ENCODE data around the gene CES3. TPM values are rescaled to one million over a fixed set of nuclear protein-coding genes. Genes with fewer than 3 reads are reported as not detected.
A peak's percentile ranks its signal among the peaks of the same experiment; 100 is the strongest.

CES3 gene
- total and polyA plus RNA-seq, 9 donors, result 0.45 to 2.3 (median 1.3) TPM

DNA sequence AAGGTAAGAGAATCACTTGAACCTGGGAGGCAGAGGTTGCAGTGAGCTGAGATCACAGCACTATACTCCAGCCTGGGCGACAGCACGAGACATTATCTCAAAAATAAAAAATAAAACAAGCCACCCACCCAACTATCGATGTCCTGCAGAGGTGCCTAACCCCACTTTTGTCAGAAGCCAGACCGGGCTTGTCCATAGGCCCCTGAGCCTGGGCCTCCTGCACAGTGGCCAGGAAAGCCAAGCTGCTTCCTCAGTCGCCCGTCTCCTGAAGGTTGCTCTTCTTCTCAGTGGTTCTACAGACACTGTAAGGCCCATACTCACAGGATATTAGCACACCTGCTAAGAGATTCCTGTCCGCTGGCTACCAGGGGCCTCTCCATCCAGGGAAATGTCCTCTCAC lies 14.5 kb upstream of the CES3 start:
- Histone ChIP-seq H3K4me3 (no peak overlapping the region), H3K27me3 (no peaks in the 10 kb centered on the region), H3K36me3 (no peaks in the 10 kb centered on the region), H3K4me1 (ENCODE audit: insufficient read depth) (peaks cover 3% of the 10 kb centered on the region), H3K27ac (no peak overlapping the region), H3K9me3 (no peaks in the 10 kb centered on the region)
- no peak for DNase-seq
- no peak for TF ChIP-seq EP300 (IDR thresholded peaks at IDR 0.05)
- WGBS, 3 donors, result 41 to 64% (median 55%) methylated on average over 7 of the region's 7 CpGs
- intact Hi-C loops (cut with DNase I), result no loop called here

DNA sequence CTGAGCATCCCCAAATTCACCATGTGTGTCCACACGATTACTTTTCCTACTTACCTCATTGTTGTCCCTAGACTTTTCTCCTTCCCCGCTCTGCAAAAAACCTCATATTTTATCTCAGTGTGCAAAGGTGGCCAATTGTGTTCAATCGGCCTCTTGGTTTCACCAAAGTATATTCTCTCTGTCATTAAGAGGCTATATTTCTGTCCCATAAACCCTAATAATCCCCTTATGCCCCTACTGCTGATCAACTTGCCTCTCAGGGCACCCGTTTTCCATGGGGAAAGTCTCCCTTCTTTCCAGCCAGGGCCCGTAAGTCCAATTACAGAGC lies 14.1 kb upstream of the CES3 start:
- Histone ChIP-seq H3K4me3 (no peak overlapping the region), H3K27me3 (no peaks in the 10 kb centered on the region), H3K27ac (no peak overlapping the region), H3K36me3 (no peaks in the 10 kb centered on the region), H3K9me3 (no peaks in the 10 kb centered on the region), H3K4me1 (ENCODE audit: insufficient read depth) (peaks cover 3% of the 10 kb centered on the region)
- WGBS, 3 donors, result 21 to 29% (median 25%) methylated on average over 5 of the region's 5 CpGs
- DNase-seq, result no peak
- TF ChIP-seq, protein P1, sequence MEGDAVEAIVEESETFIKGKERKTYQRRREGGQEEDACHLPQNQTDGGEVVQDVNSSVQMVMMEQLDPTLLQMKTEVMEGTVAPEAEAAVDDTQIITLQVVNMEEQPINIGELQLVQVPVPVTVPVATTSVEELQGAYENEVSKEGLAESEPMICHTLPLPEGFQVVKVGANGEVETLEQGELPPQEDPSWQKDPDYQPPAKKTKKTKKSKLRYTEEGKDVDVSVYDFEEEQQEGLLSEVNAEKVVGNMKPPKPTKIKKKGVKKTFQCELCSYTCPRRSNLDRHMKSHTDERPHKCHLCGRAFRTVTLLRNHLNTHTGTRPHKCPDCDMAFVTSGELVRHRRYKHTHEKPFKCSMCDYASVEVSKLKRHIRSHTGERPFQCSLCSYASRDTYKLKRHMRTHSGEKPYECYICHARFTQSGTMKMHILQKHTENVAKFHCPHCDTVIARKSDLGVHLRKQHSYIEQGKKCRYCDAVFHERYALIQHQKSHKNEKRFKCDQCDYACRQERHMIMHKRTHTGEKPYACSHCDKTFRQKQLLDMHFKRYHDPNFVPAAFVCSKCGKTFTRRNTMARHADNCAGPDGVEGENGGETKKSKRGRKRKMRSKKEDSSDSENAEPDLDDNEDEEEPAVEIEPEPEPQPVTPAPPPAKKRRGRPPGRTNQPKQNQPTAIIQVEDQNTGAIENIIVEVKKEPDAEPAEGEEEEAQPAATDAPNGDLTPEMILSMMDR (IDR thresholded peaks at IDR 0.05), result no peak
- TF ChIP-seq POLR2A (IDR thresholded peaks at IDR 0.05), result no peak
- TF ChIP-seq EP300 (IDR thresholded peaks at IDR 0.05), result no peak
- intact Hi-C loops (cut with DNase I), result no loop called here

DNA sequence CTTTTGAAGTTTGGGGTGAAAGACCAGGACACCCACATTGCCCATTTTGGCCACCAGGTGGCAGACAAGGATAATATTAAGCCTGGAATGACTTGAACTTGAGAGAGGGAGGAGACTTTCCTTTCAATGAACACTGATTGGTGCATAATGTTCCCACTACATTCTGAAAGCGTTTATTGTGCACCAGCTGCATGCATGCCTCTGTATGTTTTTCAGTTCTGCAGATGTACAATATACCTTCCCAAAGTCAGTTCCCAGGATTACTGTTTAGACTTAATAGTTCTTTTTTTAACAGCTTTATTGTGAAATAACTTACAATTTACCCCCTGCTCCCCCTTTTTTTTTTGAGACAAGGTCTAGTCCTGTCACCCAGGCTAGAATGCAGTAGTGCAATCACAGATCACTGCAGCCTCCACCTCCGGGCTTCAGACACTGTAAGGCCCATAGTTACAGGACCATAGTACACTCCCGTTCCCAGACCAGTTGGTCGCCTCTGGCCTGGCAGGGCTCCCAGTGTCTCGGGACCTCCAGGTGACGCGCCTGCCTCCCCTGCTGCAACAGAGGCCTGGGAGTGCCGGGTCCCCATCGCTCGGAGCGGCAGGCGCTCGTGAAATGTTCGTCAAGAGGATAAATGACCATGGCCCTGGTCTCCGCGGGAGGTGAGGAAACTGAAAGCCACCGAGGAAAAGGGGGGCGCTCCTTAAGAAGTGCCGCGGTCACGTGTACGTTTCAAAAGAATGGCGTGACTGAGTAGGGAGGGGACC lies 13.6 kb upstream of the CES3 start:
- Histone ChIP-seq H3K27me3 (no peaks in the 10 kb centered on the region), H3K4me3 (peak overlapping the region; percentile 49), H3K36me3 (no peaks in the 10 kb centered on the region), H3K27ac (no peak overlapping the region), H3K9me3 (no peaks in the 10 kb centered on the region), H3K4me1 (ENCODE audit: insufficient read depth) (peaks cover 3% of the 10 kb centered on the region)
- TF ChIP-seq, protein P1 (IDR thresholded peaks at IDR 0.05), result peak; percentile 69 to 92 (median 86)
- TF ChIP-seq EP300 (IDR thresholded peaks at IDR 0.05) (no peak), POLR2A (IDR thresholded peaks at IDR 0.05) (no peak)
- 0 to 1% (median 1%) methylated on average over 22 to 23 of the region's 23 CpGs for WGBS, 3 donors
- DNase-seq, result peak; percentile 75 to 88 (median 83)
- intact Hi-C loops (cut with DNase I), result no loop called here

DNA sequence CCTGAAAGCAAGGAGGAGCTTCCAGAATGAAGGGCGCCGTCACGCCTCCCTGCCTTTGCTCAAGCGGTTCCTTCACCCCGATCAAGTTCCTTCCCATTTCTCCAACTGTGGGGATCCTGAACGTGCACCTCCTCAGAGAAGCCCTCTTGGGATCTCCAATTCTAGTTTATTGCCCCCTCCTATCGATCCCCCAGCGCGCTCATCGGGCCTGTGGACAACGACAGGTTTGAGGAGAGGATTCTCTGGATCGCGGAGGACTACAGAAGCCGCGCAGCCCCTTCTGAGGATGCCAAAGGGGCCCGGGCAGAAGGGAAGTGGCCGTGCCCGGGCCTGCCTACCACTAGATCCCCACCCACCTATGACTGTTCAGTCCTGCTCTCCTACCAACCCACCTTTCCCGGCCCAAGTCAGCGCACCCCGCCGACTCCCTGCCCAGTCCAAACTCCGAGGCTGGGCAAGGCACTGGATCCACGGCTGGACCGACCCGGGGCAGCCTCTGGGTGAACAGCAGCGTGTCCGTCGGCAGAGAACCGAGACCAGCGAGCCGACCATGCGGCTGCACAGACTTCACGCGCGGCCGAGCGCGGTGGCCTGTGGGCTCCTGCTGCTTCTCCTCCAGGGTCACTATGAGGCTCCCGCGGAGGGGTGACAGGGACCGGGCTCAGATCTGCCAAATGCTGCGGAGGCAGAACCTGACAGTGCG lies 12.8 kb upstream of the CES3 start:
- no peaks in the 10 kb centered on the region for H3K27me3 ChIP-seq
- H3K36me3 ChIP-seq, result no peaks in the 10 kb centered on the region
- TF ChIP-seq, protein P1 (IDR thresholded peaks at IDR 0.05), result no peak
- TF ChIP-seq EP300 (IDR thresholded peaks at IDR 0.05) (no peak), POLR2A (IDR thresholded peaks at IDR 0.05) (no peak)
- H3K9me3 ChIP-seq, result no peaks in the 10 kb centered on the region
- H3K4me1 ChIP-seq (ENCODE audit: insufficient read depth), result peaks cover 3% of the 10 kb centered on the region
- peak in 2 of 5 donors; percentile 51 to 57 for DNase-seq
- intact Hi-C loops (cut with DNase I), result no loop called here
- H3K4me3 ChIP-seq, result peak overlapping the region; percentile 49
- 0 to 6% (median 1%) methylated on average over 38 to 44 of the region's 44 CpGs for WGBS, 3 donors
- peak overlapping the region in 1 of 2 donors; percentile 3 for H3K27ac ChIP-seq

DNA sequence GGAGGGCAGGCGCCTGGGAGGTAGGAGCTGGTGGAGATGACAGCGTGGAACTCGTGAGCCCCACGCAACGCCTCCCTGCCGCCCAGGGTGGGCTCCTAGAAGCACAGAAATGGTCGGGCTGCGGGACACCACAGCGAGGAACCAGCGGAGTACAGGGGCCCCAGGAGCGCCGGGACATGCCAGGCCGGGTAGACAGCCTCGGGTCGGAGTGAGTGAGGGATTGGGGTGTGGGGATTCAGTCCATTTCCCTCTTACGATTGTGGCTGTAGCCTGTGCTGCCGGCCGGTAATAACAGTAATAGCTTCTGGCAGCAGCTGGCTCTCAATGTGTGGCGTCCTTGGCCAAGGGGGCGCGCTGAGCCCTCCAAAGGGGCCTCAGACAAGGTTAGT lies 12.2 kb upstream of the CES3 start:
- peaks cover 3% of the 10 kb centered on the region for H3K4me1 ChIP-seq (ENCODE audit: insufficient read depth)
- peak overlapping the region; percentile 49 for H3K4me3 ChIP-seq
- no peak for DNase-seq
- H3K36me3 ChIP-seq, result no peaks in the 10 kb centered on the region
- intact Hi-C loops (cut with DNase I), result no loop called here
- H3K27ac ChIP-seq, result no peak overlapping the region
- no peaks in the 10 kb centered on the region for H3K9me3 ChIP-seq
- 7 to 26% (median 8%) methylated on average over 21 of the region's 21 CpGs for WGBS, 3 donors
- TF ChIP-seq POLR2A (IDR thresholded peaks at IDR 0.05), result no peak
- TF ChIP-seq EP300 (IDR thresholded peaks at IDR 0.05), result no peak
- TF ChIP-seq, protein P1 (IDR thresholded peaks at IDR 0.05), result no peak
- H3K27me3 ChIP-seq, result no peaks in the 10 kb centered on the region

Data from ovary (tissue), 9 donors.